IMR-90 (cell line): ENCODE measurements around the gene VPS13A.

Source experiments
- CEBPB ChIP-seq: IDR thresholded peaks from 2 replicates; pipeline ENCODE4 v1.6.1; 2012; ENCODE audit warnings: low read depth, low read length, improper control_type of control experiment
- CHD1 ChIP-seq: IDR thresholded peaks from 2 replicates; pipeline ENCODE4 v1.6.1; 2012; ENCODE audit warnings: low read depth, low read length, improper control_type of control experiment
- CTCF ChIP-seq: conservative IDR thresholded peaks from 2 replicates; pipeline ENCODE4 v1.5.1; 2012; ENCODE audit warnings: mild to moderate bottlenecking, low read depth, low read length, improper control_type of control experiment
- NFE2L2 ChIP-seq: fragments of 150-350 bp; IDR thresholded peaks from 2 replicates; pipeline ENCODE4 v1.6.1; 2016; ENCODE audit warnings: low read depth, mild to moderate bottlenecking, low read length
- POLR2A ChIP-seq: IDR thresholded peaks from 2 replicates; pipeline ENCODE4 v1.6.1; 2012; ENCODE audit warnings: mild to moderate bottlenecking, low read depth, low read length
- RAD21 ChIP-seq: IDR thresholded peaks from 2 replicates; pipeline ENCODE4 v1.6.1; 2012; ENCODE audit warnings: low read length, improper control_type of control experiment
- RCOR1 ChIP-seq: IDR thresholded peaks from 2 replicates; pipeline ENCODE4 v1.6.1; 2012; ENCODE audit warnings: mild to moderate bottlenecking, low read length, improper control_type of control experiment; ENCODE audit not compliant: insufficient replicate concordance
- RFX5 ChIP-seq: IDR thresholded peaks from 2 replicates; pipeline ENCODE4 v1.8.0; 2012; ENCODE audit warnings: low read depth, mild to moderate bottlenecking, low read length, moderate library complexity
- SMC3 ChIP-seq: fragments of 150-350 bp; IDR thresholded peaks from 2 replicates; pipeline ENCODE4 v1.6.1; 2016; ENCODE audit warnings: low read depth, mild to moderate bottlenecking, antibody characterized with exemption, low read length, moderate library complexity
- TF ChIP-seq, protein P1 (sequence below): fragments of 150-350 bp; IDR thresholded peaks from 2 replicates; pipeline ENCODE4 v1.6.1; 2016; ENCODE audit warnings: low read depth, mild to moderate bottlenecking, low read length, moderate library complexity, borderline replicate concordance

DNA sequence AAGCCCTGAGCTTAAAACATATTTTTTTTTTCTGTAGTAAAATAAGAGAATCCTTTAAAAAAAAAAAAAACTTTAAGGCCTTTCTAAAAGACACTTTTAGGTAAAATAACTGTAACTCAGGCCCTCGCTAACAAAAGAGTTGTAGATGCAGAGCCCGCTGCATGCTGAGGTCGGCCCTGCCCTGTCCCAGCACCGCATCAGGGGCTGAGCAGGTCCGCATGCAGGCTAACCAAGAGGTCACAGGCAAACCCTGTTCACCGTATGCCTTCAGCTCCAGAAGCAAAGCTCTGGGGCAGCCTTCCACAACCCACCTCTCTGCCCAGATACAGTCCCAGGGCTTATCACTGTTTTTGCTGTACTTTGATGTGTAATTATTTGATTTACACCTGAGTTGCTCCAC, 254.7 kb downstream of the VPS13A start:
- TF ChIP-seq POLR2A (no peak), CTCF (no peak), RAD21 (no peak), CEBPB (no peak), RFX5 (no peak), CHD1 (no peak), RCOR1 (no peak), SMC3 (no peak), NFE2L2 (no peak)
- TF ChIP-seq, protein P1, sequence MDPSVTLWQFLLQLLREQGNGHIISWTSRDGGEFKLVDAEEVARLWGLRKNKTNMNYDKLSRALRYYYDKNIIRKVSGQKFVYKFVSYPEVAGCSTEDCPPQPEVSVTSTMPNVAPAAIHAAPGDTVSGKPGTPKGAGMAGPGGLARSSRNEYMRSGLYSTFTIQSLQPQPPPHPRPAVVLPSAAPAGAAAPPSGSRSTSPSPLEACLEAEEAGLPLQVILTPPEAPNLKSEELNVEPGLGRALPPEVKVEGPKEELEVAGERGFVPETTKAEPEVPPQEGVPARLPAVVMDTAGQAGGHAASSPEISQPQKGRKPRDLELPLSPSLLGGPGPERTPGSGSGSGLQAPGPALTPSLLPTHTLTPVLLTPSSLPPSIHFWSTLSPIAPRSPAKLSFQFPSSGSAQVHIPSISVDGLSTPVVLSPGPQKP: no peak
